NB4 (cell line): ENCODE measurements around the gene ATP10B.

Experiments used
- MYC ChIP-seq: IDR thresholded peaks from 2 replicates; pipeline ENCODE4 v1.6.1; 2011; ENCODE audit warnings: low read depth, low read length
- POLR2A ChIP-seq: IDR thresholded peaks from 2 replicates; pipeline ENCODE4 v1.6.1; 2011; ENCODE audit warnings: mild to moderate bottlenecking; ENCODE audit not compliant: insufficient read length; ENCODE audit errors: extremely low read depth
- TF ChIP-seq, protein P1 (sequence below): IDR thresholded peaks from one replicate; pipeline ENCODE4 v1.5.1; 2012; ENCODE audit warnings: low read depth, low read length

DNA sequence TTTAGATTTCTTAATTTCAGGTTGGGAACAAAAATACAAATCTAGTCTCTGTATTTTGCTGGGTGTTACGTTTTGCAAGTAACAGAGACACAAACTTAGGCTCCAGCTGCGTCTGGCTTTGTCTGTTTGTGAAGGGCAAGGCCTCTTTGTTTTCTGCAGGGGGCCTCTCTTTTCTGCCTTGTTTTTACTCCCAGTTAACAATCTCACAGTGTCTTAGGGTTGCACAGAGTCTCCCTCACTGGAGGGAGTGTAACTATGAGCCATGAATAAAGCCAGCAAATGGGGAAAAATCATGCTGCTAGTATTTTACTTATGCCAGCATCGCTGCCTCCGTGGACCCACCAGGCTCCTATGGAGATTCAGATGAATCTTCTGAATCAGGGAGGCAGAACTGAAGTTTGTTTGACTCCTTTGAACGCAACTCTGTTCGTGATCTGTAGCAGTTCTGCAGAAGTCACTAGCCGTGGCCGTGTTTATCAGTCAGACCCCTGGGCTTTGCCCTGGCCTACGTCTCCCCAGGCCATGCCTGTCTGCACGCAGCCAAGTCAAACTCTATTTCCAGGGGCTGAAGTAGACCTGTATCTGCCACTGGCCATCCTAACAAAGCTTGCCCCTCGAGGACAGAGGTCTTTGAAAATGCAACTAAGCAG is 77.2 kb downstream of the ATP10B start:
- TF ChIP-seq MYC, result no peak
- TF ChIP-seq, protein P1, sequence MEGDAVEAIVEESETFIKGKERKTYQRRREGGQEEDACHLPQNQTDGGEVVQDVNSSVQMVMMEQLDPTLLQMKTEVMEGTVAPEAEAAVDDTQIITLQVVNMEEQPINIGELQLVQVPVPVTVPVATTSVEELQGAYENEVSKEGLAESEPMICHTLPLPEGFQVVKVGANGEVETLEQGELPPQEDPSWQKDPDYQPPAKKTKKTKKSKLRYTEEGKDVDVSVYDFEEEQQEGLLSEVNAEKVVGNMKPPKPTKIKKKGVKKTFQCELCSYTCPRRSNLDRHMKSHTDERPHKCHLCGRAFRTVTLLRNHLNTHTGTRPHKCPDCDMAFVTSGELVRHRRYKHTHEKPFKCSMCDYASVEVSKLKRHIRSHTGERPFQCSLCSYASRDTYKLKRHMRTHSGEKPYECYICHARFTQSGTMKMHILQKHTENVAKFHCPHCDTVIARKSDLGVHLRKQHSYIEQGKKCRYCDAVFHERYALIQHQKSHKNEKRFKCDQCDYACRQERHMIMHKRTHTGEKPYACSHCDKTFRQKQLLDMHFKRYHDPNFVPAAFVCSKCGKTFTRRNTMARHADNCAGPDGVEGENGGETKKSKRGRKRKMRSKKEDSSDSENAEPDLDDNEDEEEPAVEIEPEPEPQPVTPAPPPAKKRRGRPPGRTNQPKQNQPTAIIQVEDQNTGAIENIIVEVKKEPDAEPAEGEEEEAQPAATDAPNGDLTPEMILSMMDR, result no peak
- TF ChIP-seq POLR2A, result no peak
